ENCODE data around the gene SLN. TPM values are rescaled to one million over a fixed set of nuclear protein-coding genes. Genes with fewer than 3 reads are reported as not detected.

The SLN gene
- total RNA-seq, 2 donors from 2014 or later, result 159 to 475 TPM

- no peak for DNase-seq (ENCODE audit: low spot score)
- intact Hi-C loops (cut with DNase I), result loop anchor here in 1 of 2 donors (10.0 kb wide), 1 partner anchor 59 kb away; no protein-coding TSS in a partner anchor
Measured at GRCh38 chr11:107695446-107695845, 16.4 kb downstream of the SLN start.

GRCh38 chr11:107691000-107691750, 20.7 kb downstream of the SLN start:
- no peak for DNase-seq (ENCODE audit: low spot score)
- intact Hi-C loops (cut with DNase I), result loop anchor here (5.0 to 10.0 kb wide), 3 partner anchors 61 to 114 kb away; no protein-coding TSS in a partner anchor

GRCh38 chr11:107689317-107690202, 22.3 kb downstream of the SLN start:
- intact Hi-C loops (cut with DNase I), result loop anchor here (5.0 to 10.0 kb wide), 4 partner anchors 63 to 122 kb away; partner anchors contain the start of gene ALKBH8 (in 1 of the 2)
- DNase-seq (ENCODE audit: low spot score), result peak; percentile 84

- intact Hi-C loops (cut with DNase I), result loop anchor here in 1 of 2 donors (5.0 kb wide), 1 partner anchor 121 kb away; the partner anchor contains the start of gene ALKBH8
- DNase-seq (ENCODE audit: low spot score), result no peak
Measured at GRCh38 chr11:107688322-107688918, 23.4 kb downstream of the SLN start.

GRCh38 chr11:107683807-107684206, 28.0 kb downstream of the SLN start:
- no peak for DNase-seq (ENCODE audit: low spot score)

GRCh38 chr11:107683061-107683460, 28.8 kb downstream of the SLN start:
- intact Hi-C loops (cut with DNase I), result no loop called here
- no peak for DNase-seq (ENCODE audit: low spot score)

More at GRCh38 chr11:107683807-107684206, 28.0 kb downstream of the SLN start:
- intact Hi-C loops (cut with DNase I), result no loop called here

- no peak for DNase-seq (ENCODE audit: low spot score)
- intact Hi-C loops (cut with DNase I), result no loop called here
Measured at GRCh38 chr11:107682572-107682971, 29.3 kb downstream of the SLN start.

- DNase-seq (ENCODE audit: low spot score), result no peak
- intact Hi-C loops (cut with DNase I), result no loop called here
Measured at GRCh38 chr11:107682171-107682570, 29.7 kb downstream of the SLN start.

- intact Hi-C loops (cut with DNase I), result no loop called here
Measured at GRCh38 chr11:107679255-107680024, 32.4 kb downstream of the SLN start.

GRCh38 chr11:107678632-107678971, 33.3 kb downstream of the SLN start:
- intact Hi-C loops (cut with DNase I), result no loop called here
- no peak for DNase-seq (ENCODE audit: low spot score)

More at GRCh38 chr11:107679255-107680024, 32.4 kb downstream of the SLN start:
- no peak for DNase-seq (ENCODE audit: low spot score)

- intact Hi-C loops (cut with DNase I), result no loop called here
- DNase-seq (ENCODE audit: low spot score), result no peak
Measured at GRCh38 chr11:107677924-107678631, 33.8 kb downstream of the SLN start.

GRCh38 chr11:107676336-107677057, 35.4 kb downstream of the SLN start:
- DNase-seq (ENCODE audit: low spot score), result no peak
- intact Hi-C loops (cut with DNase I), result no loop called here

GRCh38 chr11:107675902-107676301, 36.0 kb downstream of the SLN start:
- DNase-seq (ENCODE audit: low spot score), result no peak
- intact Hi-C loops (cut with DNase I), result loop anchor here in 1 of 2 donors (1.0 kb wide), 1 partner anchor 12 kb away; no protein-coding TSS in a partner anchor

GRCh38 chr11:107669893-107670601, 41.8 kb downstream of the SLN start:
- intact Hi-C loops (cut with DNase I), result no loop called here
- DNase-seq (ENCODE audit: low spot score), result no peak

GRCh38 chr11:107669191-107669740, 42.6 kb downstream of the SLN start:
- no peak for DNase-seq (ENCODE audit: low spot score)
- intact Hi-C loops (cut with DNase I), result no loop called here

GRCh38 chr11:107666911-107667613, 44.8 kb downstream of the SLN start:
- no peak for DNase-seq (ENCODE audit: low spot score)
- intact Hi-C loops (cut with DNase I), result no loop called here

Data from posterior vena cava (tissue), 2 donors.